Measurements from ENCODE around the gene NCK2. TPM values are rescaled to one million over a fixed set of nuclear protein-coding genes. Genes with fewer than 3 reads are reported as not detected.

The NCK2 gene
- polyA plus RNA-seq, 1 of the 3 experiments (the other 2 are of a cell fraction) = 42.8 TPM

- H3K79me2 ChIP-seq (ENCODE audit: insufficient read depth) = no peaks in the 10 kb centered on the region
- no peak overlapping the region for H3K4me2 ChIP-seq
- H3K36me3 ChIP-seq (replicated peaks in 1 of 2; ENCODE audit: control insufficient read depth in 1 of 2, insufficient read depth in 2 of 2, low read length in 1 of 2) = no peaks in the 10 kb centered on the region
- H3K9me2 ChIP-seq = no peaks in the 10 kb centered on the region
- H3K4me1 ChIP-seq (ENCODE audit: control insufficient read depth in 1 of 2, insufficient read depth in 2 of 2, low read depth in 1 of 2, low read length in 1 of 2) = no peaks in the 10 kb centered on the region
- no peak for TF ChIP-seq EZH2phosphoT487 (IDR thresholded peaks at IDR 0.05; ENCODE audit: borderline replicate concordance, low read depth)
- TF ChIP-seq USF1 (IDR thresholded peaks at IDR 0.05; ENCODE audit: borderline replicate concordance, low read depth) = no peak
- TF ChIP-seq IRF3 (IDR thresholded peaks at IDR 0.05; ENCODE audit: low read depth, low read length) = no peak
- no peak overlapping the region for H3K27ac ChIP-seq (ENCODE audit: low read depth in 2 of 2, low read length in 1 of 2)
- H3K27me3 ChIP-seq (ENCODE audit: insufficient read depth) = no peaks in the 10 kb centered on the region
- no peak overlapping the region for H2AFZ ChIP-seq (ENCODE audit: low read depth)
- no peak overlapping the region for H3K9ac ChIP-seq
- WGBS (ENCODE audit: low lambda C conversion rate) = 23% methylated on average over 3 of the region's 4 CpGs
- no peak overlapping the region for H3K4me3 ChIP-seq (ENCODE audit: low read depth in 2 of 2, low read length in 1 of 2)
- DNase-seq = no peak
- POLR2A ChIA-PET = no interaction called here
- no peaks in the 10 kb centered on the region for H3F3A ChIP-seq (replicated peaks; ENCODE audit: insufficient read depth)
- H3K9me3 ChIP-seq = no peaks in the 10 kb centered on the region
- CTCF ChIA-PET = no interaction called here
- H4K20me1 ChIP-seq (ENCODE audit: insufficient read depth) = no peaks in the 10 kb centered on the region
Observed at GRCh38 chr2:105917226-105917625, 172.5 kb downstream of the NCK2 start.

- H3K9me2 ChIP-seq = no peaks in the 10 kb centered on the region
- TF ChIP-seq SIN3A (IDR thresholded peaks at IDR 0.05; ENCODE audit: borderline replicate concordance, low read depth, low read length) (no peak), USF2 (IDR thresholded peaks at IDR 0.05; ENCODE audit: borderline replicate concordance, low read depth, low read length) (no peak), RXRA (IDR thresholded peaks at IDR 0.05; ENCODE audit: borderline replicate concordance, low read depth) (no peak), ELF1 (IDR thresholded peaks at IDR 0.05) (no peak), RFX5 (IDR thresholded peaks at IDR 0.05; ENCODE audit: low read length) (no peak), USF1 (IDR thresholded peaks at IDR 0.05; ENCODE audit: borderline replicate concordance, low read depth) (no peak), REST (IDR thresholded peaks at IDR 0.05; ENCODE audit: low read depth, low read length) (no peak), TEAD4 (IDR thresholded peaks at IDR 0.05; ENCODE audit: borderline replicate concordance, insufficient read depth) (no peak), PBX3 (IDR thresholded peaks at IDR 0.05) (no peak), NRF1 (IDR thresholded peaks at IDR 0.05; ENCODE audit: low read depth, low read length) (no peak), FOXM1 (IDR thresholded peaks at IDR 0.05; ENCODE audit: low read depth) (no peak), EZH2phosphoT487 (IDR thresholded peaks at IDR 0.05; ENCODE audit: borderline replicate concordance, low read depth) (no peak), MXI1 (IDR thresholded peaks at IDR 0.05; ENCODE audit: low read depth, low read length) (no peak), TAF1 (IDR thresholded peaks at IDR 0.05; ENCODE audit: borderline replicate concordance, low read depth, low read length) (no peak)
- no peak overlapping the region for H3K27ac ChIP-seq (ENCODE audit: low read depth in 2 of 2, low read length in 1 of 2)
- no peak for DNase-seq
- no peaks in the 10 kb centered on the region for H3K27me3 ChIP-seq (ENCODE audit: insufficient read depth)
- 12% methylated on average over 3 of the region's 4 CpGs for WGBS (ENCODE audit: low lambda C conversion rate)
- H3F3A ChIP-seq (replicated peaks; ENCODE audit: insufficient read depth) = no peaks in the 10 kb centered on the region
- H3K36me3 ChIP-seq (replicated peaks in 1 of 2; ENCODE audit: control insufficient read depth in 1 of 2, insufficient read depth in 2 of 2, low read length in 1 of 2) = no peaks in the 10 kb centered on the region
- H2AFZ ChIP-seq (ENCODE audit: low read depth) = no peak overlapping the region
- no peak overlapping the region for H3K9ac ChIP-seq
- no peaks in the 10 kb centered on the region for H4K20me1 ChIP-seq (ENCODE audit: insufficient read depth)
- no peak overlapping the region for H3K4me3 ChIP-seq (ENCODE audit: low read depth in 2 of 2, low read length in 1 of 2)
- no peak overlapping the region for H3K4me2 ChIP-seq
- no peaks in the 10 kb centered on the region for H3K79me2 ChIP-seq (ENCODE audit: insufficient read depth)
- H3K4me1 ChIP-seq (ENCODE audit: control insufficient read depth in 1 of 2, insufficient read depth in 2 of 2, low read depth in 1 of 2, low read length in 1 of 2) = no peaks in the 10 kb centered on the region
- H3K9me3 ChIP-seq = no peaks in the 10 kb centered on the region
- POLR2A ChIA-PET = no interaction called here
- CTCF ChIA-PET = no interaction called here
Observed at GRCh38 chr2:105917688-105918087, 173.0 kb downstream of the NCK2 start.

Data from SK-N-SH (cell line).